Measurements from ENCODE around the gene SRI. TPM values are rescaled to one million over a fixed set of nuclear protein-coding genes. Genes with fewer than 3 reads are reported as not detected.

The SRI gene
- total and polyA plus RNA-seq, 3 donors from 2014 or later = 53.1 to 96.1 (median 67.8) TPM

DNA sequence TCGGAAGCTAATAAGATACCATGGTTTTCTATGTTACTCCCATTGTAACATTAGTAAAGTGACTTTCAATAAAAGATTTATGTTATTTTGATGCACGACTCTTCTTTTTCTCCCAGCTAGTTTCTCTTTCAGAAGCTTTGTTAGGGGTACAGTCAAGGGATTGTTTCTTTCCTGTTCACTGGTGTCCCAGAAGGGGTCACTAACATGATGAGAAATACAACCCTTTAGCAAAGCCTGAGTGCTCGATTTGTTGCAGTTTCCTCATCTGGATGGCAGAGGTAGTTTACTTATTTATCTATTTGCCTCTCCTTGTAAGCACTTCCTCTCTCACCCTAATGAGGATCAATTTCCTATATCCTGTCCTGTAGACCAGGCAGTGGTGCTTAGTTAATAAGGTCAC lies 17.0 kb downstream of the SRI start:
- TF ChIP-seq POLR2A (IDR thresholded peaks at IDR 0.05) = no peak
- TF ChIP-seq, protein P1, sequence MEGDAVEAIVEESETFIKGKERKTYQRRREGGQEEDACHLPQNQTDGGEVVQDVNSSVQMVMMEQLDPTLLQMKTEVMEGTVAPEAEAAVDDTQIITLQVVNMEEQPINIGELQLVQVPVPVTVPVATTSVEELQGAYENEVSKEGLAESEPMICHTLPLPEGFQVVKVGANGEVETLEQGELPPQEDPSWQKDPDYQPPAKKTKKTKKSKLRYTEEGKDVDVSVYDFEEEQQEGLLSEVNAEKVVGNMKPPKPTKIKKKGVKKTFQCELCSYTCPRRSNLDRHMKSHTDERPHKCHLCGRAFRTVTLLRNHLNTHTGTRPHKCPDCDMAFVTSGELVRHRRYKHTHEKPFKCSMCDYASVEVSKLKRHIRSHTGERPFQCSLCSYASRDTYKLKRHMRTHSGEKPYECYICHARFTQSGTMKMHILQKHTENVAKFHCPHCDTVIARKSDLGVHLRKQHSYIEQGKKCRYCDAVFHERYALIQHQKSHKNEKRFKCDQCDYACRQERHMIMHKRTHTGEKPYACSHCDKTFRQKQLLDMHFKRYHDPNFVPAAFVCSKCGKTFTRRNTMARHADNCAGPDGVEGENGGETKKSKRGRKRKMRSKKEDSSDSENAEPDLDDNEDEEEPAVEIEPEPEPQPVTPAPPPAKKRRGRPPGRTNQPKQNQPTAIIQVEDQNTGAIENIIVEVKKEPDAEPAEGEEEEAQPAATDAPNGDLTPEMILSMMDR (IDR thresholded peaks at IDR 0.05) = no peak
- H3K4me3 ChIP-seq = no peak overlapping the region
- H3K27ac ChIP-seq = no peak overlapping the region
- no peaks in the 10 kb centered on the region for H3K36me3 ChIP-seq (ENCODE audit: low read depth, missing control alignments)
- WGBS, 2 donors = 73 to 84% methylated on average over 3 of the region's 3 CpGs
- H3K27me3 ChIP-seq = no peaks in the 10 kb centered on the region
- intact Hi-C loops (cut with DNase I; ENCODE audit: low total_unique reads) = no loop called here
- no peak for DNase-seq
- no peaks in the 10 kb centered on the region for H3K4me1 ChIP-seq
- H3K9me3 ChIP-seq = no peaks in the 10 kb centered on the region

DNA sequence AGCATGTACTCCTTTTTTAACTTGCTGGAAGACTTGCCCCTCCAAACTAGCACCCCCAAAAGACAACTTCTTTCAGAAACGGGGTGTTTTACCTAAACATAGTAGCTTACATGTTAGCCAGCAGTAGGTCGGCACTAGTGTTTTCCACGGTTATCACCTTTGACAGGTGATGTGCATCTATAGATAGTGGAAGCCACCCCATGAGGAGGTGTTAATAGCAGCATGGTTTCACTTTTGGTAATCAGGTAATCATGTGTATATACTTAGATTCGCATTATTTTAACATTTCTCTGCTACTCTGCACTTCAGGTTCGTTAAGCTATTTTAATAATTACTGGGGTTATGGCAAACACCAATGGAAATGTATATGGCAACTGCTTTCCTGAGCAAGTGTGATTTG lies 17.6 kb downstream of the SRI start:
- H3K4me3 ChIP-seq = no peak overlapping the region
- DNase-seq = no peak
- no peaks in the 10 kb centered on the region for H3K9me3 ChIP-seq
- H3K27me3 ChIP-seq = no peaks in the 10 kb centered on the region
- 81 to 84% methylated on average over 5 of the region's 5 CpGs for WGBS, 2 donors
- H3K4me1 ChIP-seq = no peaks in the 10 kb centered on the region
- TF ChIP-seq, protein P1 (IDR thresholded peaks at IDR 0.05) = no peak
- no peak for TF ChIP-seq POLR2A (IDR thresholded peaks at IDR 0.05)
- H3K36me3 ChIP-seq (ENCODE audit: low read depth, missing control alignments) = no peaks in the 10 kb centered on the region
- no peak overlapping the region for H3K27ac ChIP-seq
- intact Hi-C loops (cut with DNase I; ENCODE audit: low total_unique reads) = no loop called here

DNA sequence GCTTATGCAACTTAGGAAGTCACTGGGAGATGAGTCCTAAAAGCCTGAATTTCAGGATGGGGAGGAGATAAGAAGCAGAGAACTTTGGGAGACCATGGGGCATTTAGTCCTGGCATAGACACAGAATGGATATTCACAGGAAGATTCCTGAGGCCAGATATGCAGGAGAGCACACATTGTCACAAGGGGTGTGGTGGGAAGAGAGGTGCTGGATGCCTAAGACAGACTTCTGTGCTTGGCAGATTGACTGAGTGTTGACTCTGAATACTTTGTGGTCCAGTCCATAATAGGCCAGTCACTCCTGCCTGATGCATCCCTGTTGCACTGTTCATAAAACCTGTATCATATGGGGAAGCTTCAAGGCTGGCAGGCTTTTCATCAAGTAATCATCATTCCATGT lies 18.5 kb downstream of the SRI start:
- H3K27me3 ChIP-seq = no peaks in the 10 kb centered on the region
- no peak for TF ChIP-seq POLR2A (IDR thresholded peaks at IDR 0.05)
- TF ChIP-seq, protein P1 (IDR thresholded peaks at IDR 0.05) = no peak
- H3K4me3 ChIP-seq = no peak overlapping the region
- no peaks in the 10 kb centered on the region for H3K4me1 ChIP-seq
- no peaks in the 10 kb centered on the region for H3K9me3 ChIP-seq
- intact Hi-C loops (cut with DNase I; ENCODE audit: low total_unique reads) = no loop called here
- H3K36me3 ChIP-seq (ENCODE audit: low read depth, missing control alignments) = no peaks in the 10 kb centered on the region
- no peak for DNase-seq
- no peak overlapping the region for H3K27ac ChIP-seq

DNA sequence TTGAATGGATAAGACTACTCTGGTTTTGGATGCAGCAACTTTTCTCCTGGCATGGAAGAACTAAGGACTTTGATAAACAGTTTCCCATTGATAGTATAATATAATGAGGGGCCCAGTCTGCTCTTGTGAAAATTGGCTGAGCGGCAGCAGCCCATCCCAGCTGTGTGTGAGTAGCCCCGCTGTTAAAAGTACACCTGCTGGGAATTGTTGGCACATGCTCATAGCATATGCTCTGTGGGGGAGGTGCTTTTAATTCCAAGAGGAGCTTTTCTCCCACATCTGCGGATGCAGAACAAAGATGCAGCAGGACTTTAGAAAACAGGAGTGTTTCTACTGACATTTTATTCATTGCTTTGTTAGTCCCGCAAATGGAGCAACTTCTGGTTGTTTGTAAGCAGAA lies 19.0 kb downstream of the SRI start:
- Histone ChIP-seq H3K4me3 (no peak overlapping the region), H3K4me1 (no peaks in the 10 kb centered on the region), H3K9me3 (no peaks in the 10 kb centered on the region), H3K27ac (no peak overlapping the region), H3K27me3 (no peaks in the 10 kb centered on the region), H3K36me3 (ENCODE audit: low read depth, missing control alignments) (no peaks in the 10 kb centered on the region)
- no peak for DNase-seq
- TF ChIP-seq POLR2A (IDR thresholded peaks at IDR 0.05) = no peak
- TF ChIP-seq, protein P1 (IDR thresholded peaks at IDR 0.05) = no peak
- 48 to 68% methylated on average over 4 of the region's 4 CpGs for WGBS, 2 donors
- intact Hi-C loops (cut with DNase I; ENCODE audit: low total_unique reads) = no loop called here

DNA sequence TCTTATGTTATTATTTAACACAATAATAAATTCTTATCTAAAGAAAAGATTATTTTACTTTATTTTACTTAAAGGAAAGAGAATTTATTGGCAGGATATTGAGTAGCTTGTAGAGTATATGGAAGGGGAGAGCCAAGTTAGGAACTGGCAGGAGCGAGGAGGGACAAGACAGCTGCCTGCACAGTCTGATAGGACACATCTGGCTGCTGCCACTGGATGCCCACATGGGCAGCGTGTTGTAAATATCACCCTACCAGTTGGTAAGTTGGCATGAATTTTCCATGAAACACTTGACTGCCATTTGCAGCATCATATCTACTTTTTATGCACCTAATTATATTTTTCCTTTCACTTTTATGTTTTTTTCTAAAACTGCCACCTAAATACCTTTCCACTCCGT lies 19.6 kb downstream of the SRI start:
- no peaks in the 10 kb centered on the region for H3K36me3 ChIP-seq (ENCODE audit: low read depth, missing control alignments)
- TF ChIP-seq POLR2A (IDR thresholded peaks at IDR 0.05) = no peak
- TF ChIP-seq, protein P1 (IDR thresholded peaks at IDR 0.05) = no peak
- H3K27ac ChIP-seq = no peak overlapping the region
- intact Hi-C loops (cut with DNase I; ENCODE audit: low total_unique reads) = no loop called here
- no peaks in the 10 kb centered on the region for H3K9me3 ChIP-seq
- WGBS, 2 donors = 74 to 75% methylated on average over 3 of the region's 3 CpGs
- no peaks in the 10 kb centered on the region for H3K27me3 ChIP-seq
- DNase-seq = no peak
- H3K4me3 ChIP-seq = no peak overlapping the region
- H3K4me1 ChIP-seq = no peaks in the 10 kb centered on the region

Data from testis (tissue), 3 donors.